Esophagus squamous epithelium (tissue), 4 donors: ENCODE results near the gene TAPBPL.

Experiments
- CTCF ChIP-seq, 6 experiments: fragments of 450-650 bp in 4 of 6; fragments of 200-600 bp in 2 of 6; sonication (generic) in 2 of 6; IDR thresholded peaks; one replicate each; pipeline ENCODE4 v1.5.1; 2016 to 2019; ENCODE audit warnings: antibody characterized with exemption in 6 of 6, mild to moderate bottlenecking in 4 of 6, moderate library complexity in 4 of 6
- POLR2A ChIP-seq, 4 donors: fragments of 450-650 bp; IDR thresholded peaks; one replicate each; pipeline ENCODE4 v1.6.1; 2017; ENCODE audit warnings: antibody characterized with exemption in 4 of 4, mild to moderate bottlenecking in 4 of 4, moderate library complexity in 3 of 4

DNA sequence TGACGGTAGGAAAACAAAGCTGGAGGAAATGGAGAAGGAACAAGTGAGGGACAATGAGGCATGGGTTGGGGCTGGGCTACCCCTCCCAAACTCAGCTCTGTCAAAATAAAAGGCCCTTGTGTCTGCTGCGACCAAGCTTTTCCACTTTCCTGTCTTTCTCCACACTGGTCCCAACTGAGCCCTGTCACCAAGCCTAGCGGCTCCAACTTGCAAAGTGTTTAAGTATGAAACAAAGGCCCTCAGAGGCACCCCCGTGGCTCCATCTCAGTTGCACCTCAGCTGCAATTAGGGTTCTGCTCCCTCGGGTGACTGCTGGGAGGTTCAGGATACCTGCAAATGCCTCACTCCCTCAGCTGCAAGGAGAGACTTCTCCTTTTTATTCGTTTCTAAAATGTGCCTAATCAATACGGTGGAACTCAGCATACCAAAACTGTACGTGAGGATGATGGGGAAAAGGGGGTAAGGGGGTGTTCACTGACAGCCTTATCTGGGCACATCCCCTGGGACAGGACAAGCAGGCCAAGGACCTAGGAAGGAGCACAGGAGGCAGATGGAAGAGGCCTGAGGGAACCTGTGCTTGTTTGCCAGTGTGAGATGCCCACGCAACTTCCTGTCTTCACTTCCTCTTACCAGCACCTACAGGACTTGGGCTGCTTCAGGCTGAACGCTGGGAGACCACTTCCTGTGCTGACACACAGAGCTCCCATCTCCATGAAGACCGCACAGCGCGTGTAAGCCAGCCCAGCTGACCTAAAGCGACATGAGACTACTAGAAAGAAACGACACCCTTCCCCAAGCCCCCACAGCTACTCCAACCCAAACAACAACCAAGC is 9.8 kb downstream of the TAPBPL start:
- TF ChIP-seq CTCF (IDR thresholded peaks at IDR 0.05), result no peak
- TF ChIP-seq POLR2A (IDR thresholded peaks at IDR 0.05), result no peak
